GM23248 (cell line): Measurements from ENCODE around the gene RUFY4. TPM values are rescaled to one million over a fixed set of nuclear protein-coding genes. Genes with fewer than 3 reads are reported as not detected.

ENCODE experiments used
- DNase-seq: peaks from one replicate; pipeline ENCODE4 v3.0.0-alpha.2; 2015
- H2AFZ ChIP-seq: fragments of 200-600 bp; sonication (generic); 2 replicates; pipeline ENCODE4 v1.6.1; 2016; ENCODE audit warnings: antibody characterized with exemption
- H3F3A ChIP-seq: fragments of 200-600 bp; sonication (generic); 2 replicates; pipeline ENCODE4 v1.6.1; 2016; ENCODE audit warnings: mild to moderate bottlenecking, antibody characterized with exemption, mixed run types; ENCODE audit not compliant: insufficient read depth
- H3K27ac ChIP-seq: fragments of 200-600 bp; sonication (generic); 2 replicates; pipeline ENCODE4 v1.5.1; 2016; ENCODE audit warnings: mild to moderate bottlenecking
- H3K27me3 ChIP-seq: fragments of 200-600 bp; sonication (generic); replicated peaks from 2 replicates; pipeline ENCODE4 v1.6.1; 2016; ENCODE audit warnings: mild to moderate bottlenecking; ENCODE audit not compliant: insufficient read depth
- H3K36me3 ChIP-seq: fragments of 200-600 bp; sonication (generic); 2 replicates; pipeline ENCODE4 v1.6.1; 2016; ENCODE audit warnings: low read depth, mild to moderate bottlenecking
- H3K4me1 ChIP-seq: fragments of 200-600 bp; sonication (generic); 2 replicates; pipeline ENCODE4 v1.6.1; 2016; ENCODE audit warnings: mild to moderate bottlenecking; ENCODE audit not compliant: insufficient read depth
- H3K4me2 ChIP-seq: fragments of 200-600 bp; sonication (generic); one replicate; pipeline ENCODE4 v1.6.1; 2016; ENCODE audit warnings: mild to moderate bottlenecking; ENCODE audit not compliant: unreplicated experiment
- H3K4me3 ChIP-seq: fragments of 200-600 bp; sonication (generic); 2 replicates; pipeline ENCODE4 v1.5.1; 2016; ENCODE audit warnings: mild to moderate bottlenecking
- H3K79me2 ChIP-seq: fragments of 200-600 bp; sonication (generic); 2 replicates; pipeline ENCODE4 v1.6.1; 2016; ENCODE audit warnings: mild to moderate bottlenecking; ENCODE audit not compliant: insufficient read depth
- H3K9ac ChIP-seq: fragments of 200-600 bp; sonication (generic); 2 replicates; pipeline ENCODE4 v1.6.1; 2016; ENCODE audit warnings: mild to moderate bottlenecking
- H3K9me2 ChIP-seq: fragments of 200-600 bp; sonication (generic); 2 replicates; pipeline ENCODE4 v1.6.1; 2016; ENCODE audit warnings: mixed run types, mild to moderate bottlenecking, moderate library complexity; ENCODE audit not compliant: insufficient read depth
- H3K9me3 ChIP-seq: fragments of 200-600 bp; sonication (generic); one replicate; pipeline ENCODE4 v1.6.1; 2017; ENCODE audit warnings: low read depth
- H4K20me1 ChIP-seq: fragments of 200-600 bp; sonication (generic); 2 replicates; pipeline ENCODE4 v1.6.0; 2016; ENCODE audit not compliant: insufficient read depth
- EZH2 ChIP-seq: fragments of 200-600 bp; sonication (generic); IDR thresholded peaks from 2 replicates; pipeline ENCODE4 v1.6.1; 2018; ENCODE audit warnings: antibody characterized with exemption, mild to moderate bottlenecking; ENCODE audit not compliant: insufficient read depth, poor library complexity, severe bottlenecking
- EZH2phosphoT487 ChIP-seq: fragments of 200-600 bp; sonication (generic); IDR thresholded peaks from 2 replicates; pipeline ENCODE4 v1.6.1; 2018; ENCODE audit warnings: antibody characterized with exemption, moderate library complexity, mild to moderate bottlenecking, low read depth; ENCODE audit not compliant: insufficient read depth
- WGBS, 2 experiments: methylation state at CpG; one replicate each; pipeline ENCODE4 v1.1.6; 2015 to 2017; ENCODE audit warnings: low lambda C conversion rate in 2 of 2, low coverage in 1 of 2; ENCODE audit errors: missing lambda C conversion rate in 2 of 2; 5-methylcytosine and 5-hydroxymethylcytosine counted together
- in situ Hi-C: fragments of 300-500 bp; cut with MboI; formaldehyde crosslinking; loops from 2 replicates; pipeline ENCODE4 v1.15.0; 2020
- polyA plus RNA-seq: library from polyadenylated mRNA; unstranded; fragments of >200 nt; fragmentation: Nextera tagmentation; extraction: Ambion mirVana; gene quantifications from 2 replicates; pipeline ENCODE4 v1.2.1, GENCODE V29; 2016
- total RNA-seq: library from RNA; depleted of rRNA; stranded (reverse); fragments of >200 nt; shearing (Covaris generic); gene quantifications from 2 replicates; pipeline ENCODE4 v1.2.3, GENCODE V29; 2014

Gene RUFY4
- total and polyA plus RNA-seq, 2 experiments from 2014 or later: not detected

- peaks cover 56% of the 10 kb centered on the region for H3K27me3 ChIP-seq
- in situ Hi-C loops: loop anchor here (10.0 kb wide), 1 partner anchor 283 kb away; no protein-coding TSS in a partner anchor
- H3K4me2 ChIP-seq: no peak overlapping the region
- 57 to 58% methylated on average over 4 of the region's 4 CpGs for WGBS, 2 experiments
- H3K36me3 ChIP-seq: no peaks in the 10 kb centered on the region
- H3K79me2 ChIP-seq: no peaks in the 10 kb centered on the region
- no peak overlapping the region for H3K4me3 ChIP-seq
- no peaks in the 10 kb centered on the region for H3K9me2 ChIP-seq
- no peaks in the 10 kb centered on the region for H3F3A ChIP-seq
- H3K27ac ChIP-seq: no peak overlapping the region
- H4K20me1 ChIP-seq: no peaks in the 10 kb centered on the region
- H3K9ac ChIP-seq: no peak overlapping the region
- no peak for TF ChIP-seq EZH2phosphoT487
- no peak for TF ChIP-seq EZH2
- DNase-seq: no peak
- no peaks in the 10 kb centered on the region for H3K4me1 ChIP-seq
- H3K9me3 ChIP-seq: no peaks in the 10 kb centered on the region
- no peak overlapping the region for H2AFZ ChIP-seq
Observed at GRCh38 chr2:218067523-218067922, 1.5 kb upstream of the RUFY4 start.

DNA sequence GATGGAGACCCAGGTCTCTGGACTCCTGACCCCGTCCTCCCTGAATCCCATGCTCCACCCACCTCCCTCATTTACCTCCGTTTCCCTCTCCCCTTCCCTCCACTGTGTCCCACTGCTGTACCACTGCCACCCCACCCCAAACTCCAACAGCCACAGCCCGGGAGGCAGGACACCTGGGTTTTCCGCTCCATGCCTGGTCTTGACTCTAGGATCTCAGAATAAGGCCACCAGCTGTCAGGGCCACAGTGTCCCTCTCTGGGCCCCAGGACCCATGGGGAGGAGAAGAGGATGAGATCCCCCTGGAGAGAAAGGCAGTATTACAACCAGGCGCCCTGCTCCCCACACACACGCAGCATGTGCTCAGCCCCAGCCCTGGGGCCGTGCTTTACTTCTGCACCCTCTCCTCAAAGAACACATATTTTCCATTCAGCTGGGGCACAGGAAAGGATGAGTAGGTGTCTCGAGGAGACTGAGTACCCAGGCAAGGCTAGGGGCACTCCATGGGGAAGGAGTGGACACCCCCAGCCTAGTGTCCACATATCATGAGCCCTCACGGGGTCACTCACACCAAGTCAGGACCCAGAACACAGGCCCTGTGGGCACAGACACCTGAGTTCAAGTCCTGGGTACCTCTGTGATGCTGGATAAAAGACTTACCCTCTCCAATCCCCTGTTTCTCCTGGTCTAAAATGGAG, 700 bp downstream of the RUFY4 start:
- H3K4me3 ChIP-seq: no peak overlapping the region
- H2AFZ ChIP-seq: no peak overlapping the region
- no peaks in the 10 kb centered on the region for H3F3A ChIP-seq
- no peak overlapping the region for H3K4me2 ChIP-seq
- no peak overlapping the region for H3K27ac ChIP-seq
- no peaks in the 10 kb centered on the region for H3K79me2 ChIP-seq
- no peaks in the 10 kb centered on the region for H3K4me1 ChIP-seq
- peaks cover 54% of the 10 kb centered on the region for H3K27me3 ChIP-seq
- no peaks in the 10 kb centered on the region for H3K9me2 ChIP-seq
- no peaks in the 10 kb centered on the region for H3K36me3 ChIP-seq
- no peaks in the 10 kb centered on the region for H4K20me1 ChIP-seq
- TF ChIP-seq EZH2: no peak
- no peak for TF ChIP-seq EZH2phosphoT487
- in situ Hi-C loops: loop anchor here (10.0 kb wide), 1 partner anchor 285 kb away; no protein-coding TSS in a partner anchor
- DNase-seq: no peak
- H3K9ac ChIP-seq: no peak overlapping the region
- WGBS, 2 experiments: 60 to 63% methylated on average over 7 to 9 of the region's 9 CpGs
- no peaks in the 10 kb centered on the region for H3K9me3 ChIP-seq

- Histone ChIP-seq H3K79me2 (no peaks in the 10 kb centered on the region), H3K9me3 (no peaks in the 10 kb centered on the region), H3K4me2 (no peak overlapping the region), H3F3A (no peaks in the 10 kb centered on the region), H3K27ac (no peak overlapping the region), H2AFZ (no peak overlapping the region), H3K27me3 (peaks cover 63% of the 10 kb centered on the region), H4K20me1 (no peaks in the 10 kb centered on the region), H3K4me3 (no peak overlapping the region), H3K4me1 (no peaks in the 10 kb centered on the region), H3K9ac (no peak overlapping the region), H3K36me3 (no peaks in the 10 kb centered on the region), H3K9me2 (no peaks in the 10 kb centered on the region)
- WGBS, 2 experiments: 83 to 84% methylated on average over 4 of the region's 4 CpGs
- TF ChIP-seq EZH2 (no peak), EZH2phosphoT487 (no peak)
- in situ Hi-C loops: no loop called here
- no peak for DNase-seq
Observed at GRCh38 chr2:218070587-218070986, 1.5 kb downstream of the RUFY4 start.

DNA sequence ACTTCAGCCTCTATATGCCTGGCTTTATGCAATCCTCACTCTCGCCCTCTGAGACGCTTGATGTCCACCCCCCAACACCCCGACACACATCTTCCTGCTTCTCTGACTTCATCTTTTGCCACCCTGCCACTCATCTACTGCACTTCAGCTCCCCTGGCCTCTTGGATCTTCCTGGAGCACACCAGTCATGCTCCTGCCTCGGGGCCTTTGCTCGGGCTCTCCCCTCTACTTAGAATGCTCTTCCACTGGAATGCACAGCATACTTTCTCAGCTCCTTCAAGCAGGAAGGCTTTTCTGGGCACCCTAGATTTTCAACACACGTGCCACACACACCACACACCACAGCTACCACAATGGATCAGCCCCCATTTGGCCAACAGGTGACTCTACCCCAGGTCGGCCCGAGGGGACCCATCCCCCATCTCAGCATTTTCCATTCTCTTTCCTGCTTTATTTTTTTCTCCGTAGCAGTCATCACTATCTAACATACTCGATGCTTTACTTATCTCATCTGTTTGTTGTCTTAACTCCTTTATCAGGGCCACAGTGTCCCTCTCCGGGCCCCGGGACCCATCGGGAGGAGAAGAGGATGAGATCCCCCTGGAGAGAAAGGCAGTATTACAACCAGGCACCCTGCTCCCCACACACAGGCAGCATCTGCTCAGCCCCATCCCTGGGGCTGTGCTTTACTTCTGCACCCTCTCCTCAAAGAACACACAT, 2.3 kb downstream of the RUFY4 start:
- in situ Hi-C loops: no loop called here
- TF ChIP-seq EZH2: no peak
- no peak for TF ChIP-seq EZH2phosphoT487
- H3K9me3 ChIP-seq: no peaks in the 10 kb centered on the region
- H3K4me1 ChIP-seq: no peaks in the 10 kb centered on the region
- H3K27ac ChIP-seq: no peak overlapping the region
- peaks cover 67% of the 10 kb centered on the region for H3K27me3 ChIP-seq
- no peaks in the 10 kb centered on the region for H3F3A ChIP-seq
- no peak overlapping the region for H3K4me2 ChIP-seq
- H3K9ac ChIP-seq: no peak overlapping the region
- 57 to 62% methylated on average over 13 of the region's 13 CpGs for WGBS, 2 experiments
- no peaks in the 10 kb centered on the region for H3K9me2 ChIP-seq
- H2AFZ ChIP-seq: no peak overlapping the region
- no peaks in the 10 kb centered on the region for H3K79me2 ChIP-seq
- H3K36me3 ChIP-seq: no peaks in the 10 kb centered on the region
- no peak for DNase-seq
- H3K4me3 ChIP-seq: no peak overlapping the region
- no peaks in the 10 kb centered on the region for H4K20me1 ChIP-seq
